GM13977 (cell line): ENCODE results near the gene GNAQ.

ENCODE experiments used
- DNase-seq: peaks from one replicate; pipeline ENCODE4 v3.0.0; 2012; ENCODE audit warnings: low spot score
- CTCF ChIP-seq: IDR thresholded peaks from 2 replicates; pipeline ENCODE4 v1.5.1; 2012; ENCODE audit warnings: mild to moderate bottlenecking, control low read depth; ENCODE audit not compliant: insufficient read depth; ENCODE audit errors: extremely low read depth, missing control alignments
- in situ Hi-C: fragments of 300-500 bp; cut with MboI; formaldehyde crosslinking; loops from one replicate; pipeline ENCODE4 v1.12.0; 2022; ENCODE audit warnings: low sequenced_read_pairs, low pct_unique_long_range_greater_than_20kb, mixed read lengths, inconsistent platforms; ENCODE audit not compliant: unreplicated experiment

Gene GNAQ

DNA sequence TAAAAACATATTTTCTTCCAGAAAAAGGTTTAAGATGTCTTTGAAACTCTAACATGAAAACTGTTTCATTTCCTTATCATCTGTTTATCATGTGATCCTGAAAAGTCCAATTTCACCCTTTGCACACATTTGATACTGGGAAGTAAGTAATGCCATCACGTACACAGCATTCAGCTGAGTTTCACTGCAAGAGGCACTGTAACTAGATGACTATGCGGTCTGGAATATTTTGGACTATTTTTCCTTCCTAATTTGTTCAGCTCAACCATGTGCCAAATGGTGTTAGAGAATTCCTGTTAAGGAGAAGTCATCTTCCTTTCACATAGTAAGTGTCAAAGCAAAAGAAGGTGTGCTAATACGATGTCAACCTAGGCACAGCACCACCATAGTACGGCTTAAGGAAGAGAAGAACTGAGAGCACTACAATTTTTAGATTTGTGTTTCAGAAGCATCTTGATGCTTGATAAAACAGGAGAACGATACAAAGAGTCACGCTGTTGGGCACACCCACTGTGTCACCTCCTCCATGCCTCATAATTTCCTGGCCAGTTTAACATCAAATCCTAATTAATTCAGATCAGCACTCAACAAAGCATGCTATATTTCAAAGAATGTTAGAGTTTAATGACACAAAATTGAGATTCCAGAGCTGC is 77.5 kb downstream of the GNAQ start:
- DNase-seq: no peak
- in situ Hi-C loops: no loop called here
- TF ChIP-seq CTCF: no peak

DNA sequence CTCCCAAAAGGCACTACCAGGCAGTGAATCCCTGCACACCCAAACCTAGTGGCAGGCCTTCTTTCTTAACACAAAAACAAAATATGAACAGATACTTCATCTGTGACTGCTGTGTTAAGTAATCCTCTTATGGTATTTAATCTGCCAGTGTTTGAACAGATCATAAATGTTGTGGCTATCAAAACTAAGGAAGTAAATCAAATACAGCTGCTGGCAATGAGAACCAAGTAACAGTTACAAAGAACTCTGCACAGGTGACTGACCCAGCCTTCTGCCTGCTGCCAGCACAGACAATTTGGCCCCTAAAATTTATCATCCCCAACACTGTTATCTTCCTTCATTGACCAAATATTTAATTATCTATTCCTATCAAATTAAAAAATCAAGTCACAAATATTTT is 78.0 kb downstream of the GNAQ start:
- in situ Hi-C loops: no loop called here
- DNase-seq: no peak
- TF ChIP-seq CTCF: no peak

- no peak for TF ChIP-seq CTCF
- DNase-seq: no peak
- in situ Hi-C loops: no loop called here
These were observed 78.8 kb downstream of the GNAQ start for GRCh38 chr9:77952635-77953328.

- no peak for TF ChIP-seq CTCF
- in situ Hi-C loops: no loop called here
- no peak for DNase-seq
These were observed 80.2 kb downstream of the GNAQ start for GRCh38 chr9:77951369-77951768.

GRCh38 chr9:77949751-77950436 is 81.7 kb downstream of the GNAQ start:
- in situ Hi-C loops: no loop called here
- DNase-seq: no peak
- no peak for TF ChIP-seq CTCF

- in situ Hi-C loops: no loop called here
- DNase-seq: no peak
- TF ChIP-seq CTCF: no peak
These were observed 84.0 kb downstream of the GNAQ start for GRCh38 chr9:77947651-77948050.
